ENCODE data around the gene MLXIP.

The MLXIP gene

GRCh38 chr12:122072031-122072970 lies 6.3 kb upstream of the MLXIP start:
- DNase-seq (ENCODE audit: low read depth), result peak; percentile 99
- H3K4me3 ChIP-seq (ENCODE audit: low read depth, low read length), result peak overlapping the region; percentile 22

DNA sequence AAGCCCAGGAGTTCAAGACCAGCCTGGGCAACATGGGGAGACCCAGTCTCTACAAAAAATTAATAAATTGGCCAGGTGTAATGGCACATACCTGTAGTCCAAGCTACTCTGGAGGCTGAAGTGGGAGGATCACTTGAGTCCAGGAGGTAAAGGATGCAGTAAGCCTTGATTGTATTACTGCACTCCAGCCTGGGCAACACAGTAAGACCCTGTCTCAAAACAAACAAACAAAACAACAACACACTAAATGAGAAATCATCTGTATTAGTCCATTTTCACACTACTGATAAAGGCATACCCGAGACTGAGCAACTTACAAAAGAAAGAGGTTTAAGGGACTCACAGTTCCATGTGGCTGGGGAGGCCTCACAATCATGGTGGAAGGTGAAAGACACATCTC lies 4.7 kb upstream of the MLXIP start:
- no peak for DNase-seq (ENCODE audit: low read depth)
- H3K4me3 ChIP-seq (ENCODE audit: low read depth, low read length), result no peak overlapping the region

- no peak overlapping the region for H3K4me3 ChIP-seq (ENCODE audit: low read depth, low read length)
- no peak for DNase-seq (ENCODE audit: low read depth)
Measured at GRCh38 chr12:122076743-122077495, 1.6 kb upstream of the MLXIP start.

- no peak for DNase-seq (ENCODE audit: low read depth)
- peak overlapping the region; percentile 90 for H3K4me3 ChIP-seq (ENCODE audit: low read depth, low read length)
Measured at GRCh38 chr12:122079033-122079531, 526 bp downstream of the MLXIP start.

DNA sequence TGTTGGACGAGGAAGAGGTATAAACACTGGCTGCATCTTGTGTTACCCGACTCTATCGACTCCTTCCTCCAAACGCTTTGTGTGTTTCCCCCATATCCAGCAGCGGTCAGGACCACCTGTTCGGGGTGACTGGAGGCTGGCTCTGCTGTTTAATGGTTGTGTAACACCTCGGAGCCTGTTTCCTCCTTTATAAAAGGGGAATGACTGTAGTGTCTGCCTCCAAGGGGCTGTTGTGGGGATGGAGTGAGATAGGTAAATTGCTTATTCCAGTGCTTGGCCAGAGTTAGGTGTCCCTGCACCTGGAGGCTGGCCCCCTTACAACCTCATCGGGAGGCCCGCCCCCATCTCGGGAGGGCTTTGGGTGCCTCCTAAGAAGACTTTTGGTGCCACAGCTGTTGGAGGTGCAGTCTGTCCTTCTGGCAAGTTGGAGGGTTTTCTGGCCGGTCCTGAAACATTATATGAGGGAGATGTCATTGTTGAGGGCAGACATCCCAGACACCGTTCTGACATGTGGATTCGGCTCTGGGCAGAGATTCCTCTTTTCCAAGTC lies 1.1 kb downstream of the MLXIP start:
- peak overlapping the region; percentile 90 for H3K4me3 ChIP-seq (ENCODE audit: low read depth, low read length)
- no peak for DNase-seq (ENCODE audit: low read depth)

DNA sequence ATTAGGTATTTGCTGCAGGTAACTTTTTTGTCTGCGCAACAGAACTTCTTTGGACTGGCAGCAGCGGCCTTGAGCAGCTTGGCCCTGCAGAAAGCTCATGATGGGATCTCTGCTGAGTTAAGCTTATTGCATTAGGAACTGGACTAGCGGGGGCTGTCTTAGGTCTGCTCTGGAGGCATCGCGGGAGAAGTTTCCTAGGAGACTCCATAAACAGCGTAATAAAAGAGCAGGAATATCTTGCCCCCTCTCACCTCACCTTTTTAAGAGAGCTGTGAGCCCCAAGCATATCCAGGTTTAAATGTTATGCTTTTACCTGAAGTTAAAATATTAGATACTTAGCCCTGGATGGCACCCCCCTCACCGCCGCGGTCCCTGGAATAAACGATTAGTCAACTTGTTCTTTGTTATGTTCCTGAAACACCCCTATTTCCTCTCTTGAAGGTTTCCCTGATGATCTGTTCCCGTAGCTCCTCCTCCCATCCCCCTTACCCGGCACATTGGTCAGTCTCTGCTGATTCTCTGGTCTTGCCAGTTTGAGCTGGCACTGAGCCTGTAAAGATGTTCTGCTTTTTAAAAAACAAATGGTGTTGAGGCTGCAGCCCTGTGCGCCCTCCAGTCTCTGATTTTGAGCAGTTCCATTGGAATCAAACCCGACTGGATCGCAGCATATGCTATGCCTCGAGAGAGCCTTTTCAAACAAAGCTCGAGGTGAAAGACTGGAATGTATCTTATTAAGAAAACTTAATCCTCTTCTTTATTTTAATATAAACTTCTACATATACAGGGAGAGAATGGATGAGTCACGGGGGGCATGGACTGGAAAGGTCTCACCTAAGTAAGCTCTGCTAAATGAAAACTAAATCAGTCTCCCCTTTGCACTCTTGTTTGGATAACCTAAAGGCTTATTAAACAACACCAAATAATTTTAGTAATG lies 1.9 kb downstream of the MLXIP start:
- peak; percentile 75 for DNase-seq (ENCODE audit: low read depth)

DNA sequence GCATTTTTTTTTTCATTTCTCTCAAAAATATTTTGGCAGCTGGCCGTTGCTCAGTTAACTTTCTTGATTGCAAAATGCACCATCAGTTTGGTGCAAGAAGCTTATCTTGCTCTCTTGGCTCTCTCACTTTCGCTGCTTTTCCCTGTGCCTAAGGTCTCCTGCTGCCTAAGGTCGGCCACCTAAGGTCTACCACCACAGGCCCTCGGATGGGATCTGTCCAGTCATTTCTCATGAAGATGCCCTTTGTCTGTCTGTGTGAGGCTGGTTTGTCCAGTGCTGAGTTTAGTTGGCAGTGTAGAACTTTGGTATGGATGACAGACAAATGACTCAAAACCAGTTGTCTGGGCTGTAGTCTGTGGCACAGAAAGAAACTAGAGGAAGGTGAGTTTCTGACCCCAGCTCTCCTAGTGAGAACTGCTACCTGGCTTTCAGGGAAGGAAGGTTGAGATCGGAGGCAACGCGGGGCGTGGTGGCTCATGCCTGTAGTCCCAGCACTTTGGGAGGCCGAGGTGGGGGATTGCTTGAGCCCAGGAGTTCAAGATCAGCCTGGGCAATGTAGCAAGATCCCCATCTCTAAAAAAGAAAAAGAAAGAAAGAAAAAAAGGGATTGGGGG lies 2.6 kb downstream of the MLXIP start:
- DNase-seq (ENCODE audit: low read depth), result no peak
- H3K4me3 ChIP-seq (ENCODE audit: low read depth, low read length), result peak overlapping the region; percentile 90

More for the DNA sequence above, 1.9 kb downstream of the MLXIP start:
- H3K4me3 ChIP-seq (ENCODE audit: low read depth, low read length), result peak overlapping the region; percentile 90

DNA sequence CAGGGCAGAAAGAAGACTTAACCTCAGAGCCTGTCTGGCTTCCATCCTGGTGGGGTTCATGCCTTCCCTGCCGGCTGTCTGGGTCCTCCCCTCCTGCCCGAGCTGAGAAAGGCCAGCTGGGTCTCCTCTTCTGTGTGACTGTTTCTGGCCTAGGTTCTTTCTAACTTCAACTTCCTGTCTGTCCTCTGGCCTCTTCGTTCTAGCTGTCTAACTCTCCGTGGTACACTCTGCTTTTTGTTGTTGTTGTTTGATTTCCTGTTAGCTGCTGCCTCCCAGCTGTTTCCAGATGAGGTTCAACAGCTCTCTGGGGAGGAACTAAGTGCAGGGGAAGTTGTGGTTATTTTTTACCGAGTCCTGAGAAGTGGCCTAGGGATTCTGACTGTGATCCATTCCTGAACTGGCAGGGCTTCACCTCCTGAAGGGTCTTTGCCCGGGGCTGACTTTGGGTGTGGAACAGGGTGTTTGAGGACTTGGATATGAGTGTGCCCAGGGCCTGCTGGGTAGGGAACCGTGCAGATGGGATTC lies 3.2 kb downstream of the MLXIP start:
- H3K4me3 ChIP-seq (ENCODE audit: low read depth, low read length), result peak overlapping the region; percentile 90
- DNase-seq (ENCODE audit: low read depth), result no peak

- H3K4me3 ChIP-seq (ENCODE audit: low read depth, low read length), result no peak overlapping the region
- DNase-seq (ENCODE audit: low read depth), result no peak
Measured at GRCh38 chr12:122082621-122083356, 4.2 kb downstream of the MLXIP start.

DNA sequence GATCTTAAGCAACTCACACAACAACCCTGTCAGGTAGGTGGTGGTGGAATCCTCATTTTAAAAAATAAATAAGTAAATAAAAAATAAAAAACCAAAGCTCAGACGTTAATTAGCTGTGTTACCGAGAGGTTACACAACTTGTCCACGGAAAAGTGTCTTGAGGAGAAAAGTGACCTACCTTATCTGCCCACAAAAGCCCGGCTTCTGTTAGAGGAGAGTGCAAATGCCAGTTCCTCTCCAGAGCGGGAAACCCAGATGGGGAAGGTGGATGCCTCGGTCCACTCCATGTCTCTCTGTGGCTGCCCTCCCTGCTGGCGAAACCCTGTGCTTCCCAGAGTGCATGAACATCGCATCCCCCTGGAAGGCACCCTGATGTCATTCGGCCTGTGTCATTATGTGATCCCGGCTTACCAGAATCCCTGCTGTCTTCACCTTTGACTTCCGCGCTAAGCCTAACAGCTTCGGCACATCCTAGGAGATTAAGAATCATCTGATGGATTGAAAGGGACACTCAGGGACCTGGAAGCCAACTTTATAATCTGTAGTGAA lies 6.4 kb downstream of the MLXIP start:
- H3K4me3 ChIP-seq (ENCODE audit: low read depth, low read length), result no peak overlapping the region
- DNase-seq (ENCODE audit: low read depth), result no peak

GRCh38 chr12:122085591-122085990 lies 7.0 kb downstream of the MLXIP start:
- no peak overlapping the region for H3K4me3 ChIP-seq (ENCODE audit: low read depth, low read length)
- no peak for DNase-seq (ENCODE audit: low read depth)

DNA sequence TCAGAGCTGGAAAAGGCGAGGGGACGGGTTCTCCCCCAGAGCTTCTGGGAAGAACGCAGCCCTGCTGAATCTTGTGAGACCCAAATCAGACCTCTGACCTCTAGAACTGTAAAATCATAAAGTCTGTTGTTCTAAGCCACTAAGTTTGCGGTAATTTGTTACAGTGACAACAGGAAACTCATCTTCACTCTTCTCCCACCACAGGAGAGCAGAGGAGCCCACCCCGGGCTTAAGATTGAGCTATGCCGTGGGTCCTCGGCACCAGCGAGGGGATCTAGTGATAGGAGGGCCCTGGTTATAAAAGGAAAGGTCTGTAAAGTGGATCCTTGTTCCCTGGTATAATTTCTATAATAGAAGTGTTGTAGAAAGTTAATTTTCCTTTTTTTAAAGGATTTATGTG lies 7.6 kb downstream of the MLXIP start:
- DNase-seq (ENCODE audit: low read depth), result no peak
- no peak overlapping the region for H3K4me3 ChIP-seq (ENCODE audit: low read depth, low read length)

DNA sequence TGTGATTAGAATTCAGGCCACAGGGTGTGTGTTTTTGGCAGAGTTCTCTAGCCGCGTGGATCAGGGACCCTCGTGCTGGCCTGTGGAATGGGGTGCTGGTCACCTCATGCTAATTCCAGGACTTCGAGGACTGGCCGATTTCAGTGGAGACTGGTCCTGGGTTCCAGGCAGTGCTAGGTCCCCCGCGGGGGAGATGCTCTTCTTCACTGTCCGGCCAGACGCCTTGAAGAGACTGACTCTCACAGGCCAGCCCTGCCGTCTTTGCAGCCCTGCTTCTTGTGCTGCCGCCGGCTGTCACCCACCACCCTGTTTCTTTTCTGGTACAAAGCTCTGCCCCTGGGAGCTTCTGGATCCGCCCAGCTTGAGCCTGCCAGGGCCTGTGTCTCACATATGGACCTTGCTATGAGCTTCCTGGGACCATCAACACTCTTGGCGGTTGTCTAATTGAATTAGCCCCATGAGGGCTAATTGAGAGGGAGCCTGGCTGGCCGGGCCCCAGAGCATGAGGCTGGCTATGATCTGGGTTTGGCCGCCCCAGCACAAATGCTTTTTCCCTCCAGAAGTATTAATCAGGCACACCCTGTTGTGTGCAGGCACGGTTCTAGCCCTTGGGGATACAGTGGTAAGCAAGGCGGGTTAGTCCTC lies 8.2 kb downstream of the MLXIP start:
- no peak for DNase-seq (ENCODE audit: low read depth)
- no peak overlapping the region for H3K4me3 ChIP-seq (ENCODE audit: low read depth, low read length)

- no peak for DNase-seq (ENCODE audit: low read depth)
Measured at GRCh38 chr12:122087431-122088178, 9.0 kb downstream of the MLXIP start.

GRCh38 chr12:122088179-122088810 lies 9.7 kb downstream of the MLXIP start:
- no peak overlapping the region for H3K4me3 ChIP-seq (ENCODE audit: low read depth, low read length)
- no peak for DNase-seq (ENCODE audit: low read depth)

More at GRCh38 chr12:122087431-122088178, 9.0 kb downstream of the MLXIP start:
- H3K4me3 ChIP-seq (ENCODE audit: low read depth, low read length), result no peak overlapping the region

- no peak overlapping the region for H3K4me3 ChIP-seq (ENCODE audit: low read depth, low read length)
- no peak for DNase-seq (ENCODE audit: low read depth)
Measured at GRCh38 chr12:122089077-122089476, 10.5 kb downstream of the MLXIP start.

Measured in skeletal muscle cell (primary cell).